Measurements from ENCODE around the gene PTPN1.

The PTPN1 gene

GRCh38 chr20:50630578-50631263 lies 120.5 kb downstream of the PTPN1 start:
- Histone ChIP-seq H3K4me3 (ENCODE audit: low read length in 2 of 2) (no peak overlapping the region), H3K4me2 (ENCODE audit: insufficient read depth, low read length, poor library complexity, severe bottlenecking) (no peak overlapping the region), H3K18ac (ENCODE audit: low read length) (peak overlapping the region; percentile 81), H2AFZ (ENCODE audit: low read length) (no peak overlapping the region), H4K91ac (ENCODE audit: low read depth, low read length, poor library complexity) (no peak overlapping the region), H3K23ac (ENCODE audit: low read depth, low read length, poor library complexity) (peak overlapping the region; percentile 50), H2BK5ac (ENCODE audit: low read length) (no peak overlapping the region), H3K27me3 (ENCODE audit: control insufficient read depth in 3 of 3, insufficient read depth in 3 of 3, low read depth in 1 of 3, low read length in 3 of 3) (no peaks in the 10 kb centered on the region), H2AK5ac (ENCODE audit: low read depth, low read length) (peak overlapping the region; percentile 93), H2BK15ac (ENCODE audit: low read length) (peak overlapping the region; percentile 75), H3K9ac (ENCODE audit: low read depth, low read length, poor library complexity) (no peak overlapping the region), H4K8ac (ENCODE audit: low read depth, low read length) (no peak overlapping the region), H2BK12ac (ENCODE audit: low read length) (no peak overlapping the region), H3K9me3 (replicated peaks in 1 of 2; ENCODE audit: control insufficient read depth in 2 of 2, insufficient read depth in 1 of 2, low read depth in 1 of 2, low read length in 2 of 2) (no peaks in the 10 kb centered on the region), H3K79me1 (ENCODE audit: low read depth, low read length) (peaks cover 1% of the 10 kb centered on the region), H3K4ac (ENCODE audit: low read length) (peak overlapping the region; percentile 61), H3K14ac (ENCODE audit: low read length) (no peak overlapping the region), H3K27ac (replicated peaks; ENCODE audit: low read length) (no peak overlapping the region), H2BK120ac (ENCODE audit: low read depth, low read length) (peak overlapping the region; percentile 95), H3K4me1 (ENCODE audit: control insufficient read depth in 2 of 2, insufficient read depth in 1 of 2, low read depth in 1 of 2, low read length in 2 of 2) (peaks cover 8 to 9% of the 10 kb centered on the region in 2 donors), H3K36me3 (replicated peaks in 1 of 2; ENCODE audit: control insufficient read depth in 2 of 2, insufficient read depth in 2 of 2, low read length in 2 of 2) (no peaks in the 10 kb centered on the region)
- no CpG with 5 or more reads among the region's 21 CpGs for WGBS, 2 donors (ENCODE audit: extremely low coverage in 2 of 2, insufficient read length in 2 of 2, insufficient replicate concordance in 1 of 2)
- no peak for DNase-seq (ENCODE audit: low spot score)

GRCh38 chr20:50632236-50632635 lies 122.1 kb downstream of the PTPN1 start:
- H3K4ac ChIP-seq (ENCODE audit: low read length): no peak overlapping the region
- peak overlapping the region; percentile 2 for H2BK15ac ChIP-seq (ENCODE audit: low read length)
- H3K36me3 ChIP-seq (replicated peaks in 1 of 2; ENCODE audit: control insufficient read depth in 2 of 2, insufficient read depth in 2 of 2, low read length in 2 of 2): no peaks in the 10 kb centered on the region
- no peak overlapping the region for H3K4me3 ChIP-seq (ENCODE audit: low read length in 2 of 2)
- peaks cover 5% of the 10 kb centered on the region for H3K79me1 ChIP-seq (ENCODE audit: low read depth, low read length)
- no peak overlapping the region for H3K23ac ChIP-seq (ENCODE audit: low read depth, low read length, poor library complexity)
- no peak overlapping the region for H2AFZ ChIP-seq (ENCODE audit: low read length)
- no peak overlapping the region for H2AK5ac ChIP-seq (ENCODE audit: low read depth, low read length)
- no CpG with 5 or more reads among the region's 7 CpGs for WGBS, 2 donors (ENCODE audit: extremely low coverage in 2 of 2, insufficient read length in 2 of 2, insufficient replicate concordance in 1 of 2)
- H2BK120ac ChIP-seq (ENCODE audit: low read depth, low read length): no peak overlapping the region
- H2BK12ac ChIP-seq (ENCODE audit: low read length): no peak overlapping the region
- no peak overlapping the region for H2BK5ac ChIP-seq (ENCODE audit: low read length)
- H3K4me2 ChIP-seq (ENCODE audit: insufficient read depth, low read length, poor library complexity, severe bottlenecking): no peak overlapping the region
- no peak overlapping the region for H3K18ac ChIP-seq (ENCODE audit: low read length)
- no peaks in the 10 kb centered on the region for H3K27me3 ChIP-seq (ENCODE audit: control insufficient read depth in 3 of 3, insufficient read depth in 3 of 3, low read depth in 1 of 3, low read length in 3 of 3)
- H3K9ac ChIP-seq (ENCODE audit: low read depth, low read length, poor library complexity): no peak overlapping the region
- no peak overlapping the region for H3K27ac ChIP-seq (replicated peaks; ENCODE audit: low read length)
- H4K91ac ChIP-seq (ENCODE audit: low read depth, low read length, poor library complexity): no peak overlapping the region
- no peak overlapping the region for H3K14ac ChIP-seq (ENCODE audit: low read length)
- no peak overlapping the region for H4K8ac ChIP-seq (ENCODE audit: low read depth, low read length)
- no peak for DNase-seq (ENCODE audit: low spot score)
- H3K4me1 ChIP-seq (ENCODE audit: control insufficient read depth in 2 of 2, insufficient read depth in 1 of 2, low read depth in 1 of 2, low read length in 2 of 2): peaks cover 19 to 20% of the 10 kb centered on the region in 2 donors
- no peaks in the 10 kb centered on the region for H3K9me3 ChIP-seq (replicated peaks in 1 of 2; ENCODE audit: control insufficient read depth in 2 of 2, insufficient read depth in 1 of 2, low read depth in 1 of 2, low read length in 2 of 2)

- peaks cover 20% of the 10 kb centered on the region in 2 donors for H3K4me1 ChIP-seq (ENCODE audit: control insufficient read depth in 2 of 2, insufficient read depth in 1 of 2, low read depth in 1 of 2, low read length in 2 of 2)
- no peak overlapping the region for H2BK120ac ChIP-seq (ENCODE audit: low read depth, low read length)
- no peaks in the 10 kb centered on the region for H3K27me3 ChIP-seq (ENCODE audit: control insufficient read depth in 3 of 3, insufficient read depth in 3 of 3, low read depth in 1 of 3, low read length in 3 of 3)
- H4K91ac ChIP-seq (ENCODE audit: low read depth, low read length, poor library complexity): no peak overlapping the region
- peaks cover 5% of the 10 kb centered on the region for H3K79me1 ChIP-seq (ENCODE audit: low read depth, low read length)
- H3K9me3 ChIP-seq (replicated peaks in 1 of 2; ENCODE audit: control insufficient read depth in 2 of 2, insufficient read depth in 1 of 2, low read depth in 1 of 2, low read length in 2 of 2): no peaks in the 10 kb centered on the region
- no peak overlapping the region for H2AFZ ChIP-seq (ENCODE audit: low read length)
- no peak overlapping the region for H3K14ac ChIP-seq (ENCODE audit: low read length)
- no CpG with 5 or more reads among the region's 5 CpGs for WGBS, 2 donors (ENCODE audit: extremely low coverage in 2 of 2, insufficient read length in 2 of 2, insufficient replicate concordance in 1 of 2)
- H4K8ac ChIP-seq (ENCODE audit: low read depth, low read length): no peak overlapping the region
- no peak overlapping the region for H3K4me3 ChIP-seq (ENCODE audit: low read length in 2 of 2)
- no peaks in the 10 kb centered on the region for H3K36me3 ChIP-seq (replicated peaks in 1 of 2; ENCODE audit: control insufficient read depth in 2 of 2, insufficient read depth in 2 of 2, low read length in 2 of 2)
- H3K4ac ChIP-seq (ENCODE audit: low read length): no peak overlapping the region
- no peak for DNase-seq (ENCODE audit: low spot score)
- H2AK5ac ChIP-seq (ENCODE audit: low read depth, low read length): peak overlapping the region; percentile 46
- H3K9ac ChIP-seq (ENCODE audit: low read depth, low read length, poor library complexity): no peak overlapping the region
- no peak overlapping the region for H2BK5ac ChIP-seq (ENCODE audit: low read length)
- H3K27ac ChIP-seq (replicated peaks; ENCODE audit: low read length): no peak overlapping the region
- H2BK12ac ChIP-seq (ENCODE audit: low read length): no peak overlapping the region
- peak overlapping the region; percentile 17 for H3K18ac ChIP-seq (ENCODE audit: low read length)
- no peak overlapping the region for H3K23ac ChIP-seq (ENCODE audit: low read depth, low read length, poor library complexity)
- H2BK15ac ChIP-seq (ENCODE audit: low read length): peak overlapping the region; percentile 2
- H3K4me2 ChIP-seq (ENCODE audit: insufficient read depth, low read length, poor library complexity, severe bottlenecking): no peak overlapping the region
Measured at GRCh38 chr20:50632701-50633100, 122.5 kb downstream of the PTPN1 start.

- Histone ChIP-seq H3K18ac (ENCODE audit: low read length) (peak overlapping the region; percentile 2), H2BK15ac (ENCODE audit: low read length) (peak overlapping the region; percentile 20), H3K23ac (ENCODE audit: low read depth, low read length, poor library complexity) (no peak overlapping the region), H2BK5ac (ENCODE audit: low read length) (no peak overlapping the region), H3K9ac (ENCODE audit: low read depth, low read length, poor library complexity) (no peak overlapping the region), H2AK5ac (ENCODE audit: low read depth, low read length) (no peak overlapping the region), H3K36me3 (replicated peaks in 1 of 2; ENCODE audit: control insufficient read depth in 2 of 2, insufficient read depth in 2 of 2, low read length in 2 of 2) (no peaks in the 10 kb centered on the region), H3K4me1 (ENCODE audit: control insufficient read depth in 2 of 2, insufficient read depth in 1 of 2, low read depth in 1 of 2, low read length in 2 of 2) (peaks cover 18 to 20% of the 10 kb centered on the region in 2 donors), H3K27me3 (ENCODE audit: control insufficient read depth in 3 of 3, insufficient read depth in 3 of 3, low read depth in 1 of 3, low read length in 3 of 3) (no peaks in the 10 kb centered on the region), H2BK12ac (ENCODE audit: low read length) (no peak overlapping the region), H3K4me2 (ENCODE audit: insufficient read depth, low read length, poor library complexity, severe bottlenecking) (no peak overlapping the region), H3K27ac (replicated peaks; ENCODE audit: low read length) (no peak overlapping the region), H4K91ac (ENCODE audit: low read depth, low read length, poor library complexity) (no peak overlapping the region), H2BK120ac (ENCODE audit: low read depth, low read length) (no peak overlapping the region), H3K9me3 (replicated peaks in 1 of 2; ENCODE audit: control insufficient read depth in 2 of 2, insufficient read depth in 1 of 2, low read depth in 1 of 2, low read length in 2 of 2) (no peaks in the 10 kb centered on the region), H3K79me1 (ENCODE audit: low read depth, low read length) (peaks cover 4% of the 10 kb centered on the region), H3K4ac (ENCODE audit: low read length) (no peak overlapping the region), H3K14ac (ENCODE audit: low read length) (no peak overlapping the region), H2AFZ (ENCODE audit: low read length) (no peak overlapping the region), H4K8ac (ENCODE audit: low read depth, low read length) (no peak overlapping the region), H3K4me3 (ENCODE audit: low read length in 2 of 2) (no peak overlapping the region)
- no peak for DNase-seq (ENCODE audit: low spot score)
- no CpG with 5 or more reads among the region's 10 CpGs for WGBS, 2 donors (ENCODE audit: extremely low coverage in 2 of 2, insufficient read length in 2 of 2, insufficient replicate concordance in 1 of 2)
Measured at GRCh38 chr20:50633361-50633760, 123.2 kb downstream of the PTPN1 start.
